HG02981 (cell line): ENCODE measurements around the gene LRRFIP2.
"Not testable (repeated sequence)": the region's sequence is repeated elsewhere in the genome, so short reads cannot be mapped to it uniquely, and the experiment has no call there.

Experiments used
- ATAC-seq: cut with Tn5 transposase; IDR thresholded peaks from one replicate; pipeline ENCODE4 v1.9.1; 2021; ENCODE audit warnings: mild to moderate bottlenecking, moderate library complexity; ENCODE audit not compliant: unreplicated experiment

LRRFIP2 gene

DNA sequence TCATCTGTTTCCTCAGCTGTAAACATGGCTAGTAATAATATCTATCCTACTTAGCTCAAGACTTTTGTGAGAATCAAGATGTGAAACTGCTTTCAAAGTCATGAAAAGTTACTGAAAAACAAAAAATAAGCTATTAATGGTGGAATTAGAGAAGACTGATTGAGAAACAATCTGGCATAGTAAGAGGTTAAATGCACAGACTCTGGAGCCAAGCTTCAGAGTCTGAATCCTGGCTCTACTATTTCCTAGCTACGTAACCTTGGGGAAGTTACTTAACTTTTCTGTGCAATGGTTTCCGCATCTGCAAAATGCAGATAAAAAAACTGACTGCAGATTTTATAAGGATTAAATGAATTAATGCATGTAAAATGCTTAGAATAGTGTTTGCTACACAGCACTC, 28.8 kb downstream of the LRRFIP2 start:
- ATAC-seq, result no peak

DNA sequence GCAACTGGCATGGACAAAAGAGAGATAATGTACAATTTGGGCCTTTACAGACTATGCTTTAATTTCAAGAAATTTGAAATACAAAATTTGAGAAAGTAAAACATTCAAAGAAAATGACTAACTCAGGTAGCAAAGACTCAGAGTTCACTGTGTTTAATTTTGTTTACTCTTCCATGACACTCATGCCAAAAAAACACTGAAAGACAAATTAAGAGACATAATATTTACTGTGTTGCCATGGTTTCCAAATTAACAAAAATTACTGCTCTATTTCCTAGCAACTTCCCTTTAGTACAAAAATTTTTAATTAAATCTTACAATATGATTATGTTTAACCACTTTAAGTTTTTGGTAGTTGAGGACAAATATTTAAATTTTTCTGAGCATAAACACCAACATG, 29.6 kb downstream of the LRRFIP2 start:
- ATAC-seq, result no peak

DNA sequence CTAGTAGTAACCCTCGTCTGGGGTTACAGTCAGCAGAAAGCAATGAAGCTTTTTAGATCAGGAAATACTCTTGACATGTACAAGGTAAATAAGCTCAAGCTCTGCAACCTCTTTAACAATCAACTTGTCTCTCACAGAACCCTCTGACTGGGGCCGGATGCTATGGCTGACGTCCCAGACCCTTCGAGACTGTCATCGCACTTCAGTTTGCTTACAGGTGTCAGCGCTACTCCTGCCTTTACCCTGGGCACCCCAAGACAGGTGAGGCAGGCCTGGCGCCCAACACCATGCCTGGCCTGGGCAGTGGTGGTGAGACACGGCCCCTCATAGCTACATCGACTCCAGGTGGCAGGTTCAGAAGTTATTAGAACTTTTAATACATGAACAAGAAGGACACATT, 30.6 kb downstream of the LRRFIP2 start:
- no peak for ATAC-seq

DNA sequence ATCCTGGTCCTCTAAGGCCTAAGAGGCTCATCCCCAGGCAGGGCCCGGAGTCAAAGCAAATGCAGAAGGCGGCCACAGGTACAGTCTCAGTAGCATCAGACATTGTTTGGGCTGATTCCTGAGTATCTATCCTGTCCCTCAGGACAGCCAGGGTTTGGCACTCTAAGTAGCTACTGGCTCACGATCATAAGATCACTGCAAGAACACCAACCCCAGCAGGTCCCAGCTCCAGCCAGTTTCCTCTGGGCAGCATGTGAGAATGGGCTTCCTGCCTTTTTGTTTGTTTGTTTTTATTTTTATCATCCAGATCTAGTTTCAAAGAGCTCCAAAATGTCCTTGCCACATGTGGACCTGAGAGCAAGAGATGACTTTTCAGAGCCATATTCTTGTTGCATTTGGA, 32.7 kb downstream of the LRRFIP2 start:
- ATAC-seq, result no peak

DNA sequence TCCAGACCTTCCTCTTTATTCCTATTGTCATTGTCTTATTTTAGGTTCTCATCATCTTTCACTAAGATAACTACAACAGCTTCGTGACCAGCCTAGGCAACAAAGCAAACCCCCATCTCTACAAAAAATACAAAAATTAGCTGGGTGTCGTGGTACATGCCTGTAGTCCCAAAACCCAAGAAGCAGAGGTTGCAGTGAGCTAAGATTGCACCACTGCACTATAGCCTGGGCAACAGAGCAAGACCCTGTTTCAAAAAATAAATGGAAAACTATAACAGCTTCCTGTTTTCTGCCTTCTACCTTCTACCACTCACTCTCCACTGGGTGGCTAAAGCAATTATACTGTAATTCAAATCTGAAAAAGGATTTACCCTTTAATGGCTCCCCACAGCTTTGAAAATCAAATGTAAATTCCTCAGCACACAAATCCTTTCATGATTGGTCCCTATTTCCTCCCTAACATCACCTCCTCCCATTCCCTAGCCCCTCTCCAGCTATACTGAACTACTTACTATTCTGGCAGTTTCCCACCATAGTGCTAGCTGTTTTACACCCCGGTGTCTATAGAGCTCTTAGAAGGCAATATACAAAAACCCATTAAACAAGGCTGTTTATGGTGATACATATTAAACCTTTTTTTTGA, 33.4 kb downstream of the LRRFIP2 start:
- no peak for ATAC-seq

DNA sequence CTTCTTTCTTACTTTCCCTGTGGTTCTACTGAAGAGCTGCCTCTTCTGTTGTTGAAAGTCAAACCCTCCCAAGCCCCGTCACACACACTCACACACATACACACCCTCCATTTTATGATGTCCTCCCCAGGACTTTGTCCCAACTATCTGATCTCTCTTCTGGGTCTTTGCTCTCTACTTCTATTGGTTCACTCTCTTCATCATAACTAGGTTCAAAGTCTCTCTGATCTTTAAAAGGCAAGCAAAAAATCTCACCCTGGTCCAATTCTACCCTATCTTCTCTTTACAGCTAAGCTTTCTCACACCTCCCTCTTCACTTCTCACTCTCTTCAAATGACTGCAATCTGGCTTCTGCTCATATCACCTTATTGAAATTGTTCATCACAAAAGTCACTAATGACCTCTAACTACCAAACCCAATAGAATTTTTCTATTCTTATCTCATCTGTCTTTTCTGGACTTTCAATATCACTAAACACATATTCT, 34.8 kb downstream of the LRRFIP2 start:
- no peak for ATAC-seq

DNA sequence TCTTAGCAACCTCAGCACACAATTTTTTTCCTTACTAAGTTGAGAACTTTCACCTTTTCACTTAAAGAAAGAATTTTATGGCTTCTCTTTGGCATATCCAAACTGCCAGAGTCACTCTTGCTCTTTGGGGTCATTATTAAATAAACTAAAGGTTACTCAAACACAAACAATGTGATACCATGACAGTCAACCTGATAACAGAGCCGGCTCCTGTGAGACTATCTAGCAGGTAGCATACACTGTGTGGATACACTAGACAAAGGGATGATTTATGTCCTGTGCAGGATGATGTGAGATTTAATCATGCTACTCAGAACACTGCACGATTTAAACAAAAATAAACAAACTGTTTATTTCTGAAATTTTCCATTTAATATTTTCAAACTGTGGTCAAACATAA, 35.6 kb downstream of the LRRFIP2 start:
- ATAC-seq, result no peak

DNA sequence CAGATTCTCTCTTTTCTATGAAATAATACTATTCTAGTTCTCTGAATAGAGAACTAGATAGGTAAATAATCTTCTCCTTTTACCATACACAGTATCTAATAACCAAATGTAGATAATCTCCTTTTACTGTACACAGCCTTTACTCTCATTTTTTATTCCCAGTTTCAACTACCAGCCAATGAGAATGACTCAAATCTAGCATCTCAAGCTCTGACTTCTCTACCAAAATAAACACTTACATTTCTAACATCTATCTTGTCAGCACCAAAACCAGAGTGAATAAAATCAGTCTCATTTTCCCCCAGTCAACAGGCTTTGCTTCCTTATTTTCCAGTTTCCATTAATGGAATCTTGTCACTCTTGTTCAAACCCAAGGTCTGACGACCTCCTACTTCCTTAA, 36.9 kb downstream of the LRRFIP2 start:
- no peak for ATAC-seq

DNA sequence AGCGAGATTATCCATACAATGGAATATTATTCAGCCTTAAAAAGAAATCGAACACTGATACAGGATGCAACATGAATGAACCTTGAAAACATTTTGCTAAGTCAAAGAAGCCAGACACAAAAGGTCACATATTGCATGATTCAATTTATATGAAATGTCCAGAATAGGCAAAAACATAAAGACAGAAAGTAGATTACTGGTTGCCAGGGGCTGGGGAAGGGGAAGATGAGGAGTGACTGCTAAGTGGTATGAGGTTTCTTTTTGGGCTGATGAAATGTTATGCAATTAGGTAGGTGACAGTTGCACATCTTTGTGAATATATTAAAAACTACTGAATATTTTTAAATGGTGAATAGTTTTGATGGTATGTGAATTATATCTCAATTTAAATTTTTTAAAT, 38.3 kb downstream of the LRRFIP2 start:
- ATAC-seq, result no peak

DNA sequence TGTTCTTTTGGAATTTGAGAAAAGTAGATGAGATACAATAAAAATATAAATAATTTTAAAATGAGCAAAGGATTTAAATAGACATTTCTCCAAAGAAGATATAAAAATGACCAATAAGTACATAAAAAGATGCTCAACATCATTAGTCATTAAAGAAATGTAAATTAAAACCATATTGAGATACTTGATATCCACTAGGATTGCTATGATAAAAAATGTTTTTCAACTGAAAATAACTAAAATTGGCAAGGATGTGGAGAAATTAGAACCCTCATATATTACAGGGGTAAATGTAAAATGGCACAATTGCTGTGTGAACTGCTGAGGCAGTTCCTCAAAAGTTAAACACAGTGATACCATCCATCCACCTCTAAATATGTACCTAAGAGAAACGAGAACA, 38.8 kb downstream of the LRRFIP2 start:
- ATAC-seq, result no peak

DNA sequence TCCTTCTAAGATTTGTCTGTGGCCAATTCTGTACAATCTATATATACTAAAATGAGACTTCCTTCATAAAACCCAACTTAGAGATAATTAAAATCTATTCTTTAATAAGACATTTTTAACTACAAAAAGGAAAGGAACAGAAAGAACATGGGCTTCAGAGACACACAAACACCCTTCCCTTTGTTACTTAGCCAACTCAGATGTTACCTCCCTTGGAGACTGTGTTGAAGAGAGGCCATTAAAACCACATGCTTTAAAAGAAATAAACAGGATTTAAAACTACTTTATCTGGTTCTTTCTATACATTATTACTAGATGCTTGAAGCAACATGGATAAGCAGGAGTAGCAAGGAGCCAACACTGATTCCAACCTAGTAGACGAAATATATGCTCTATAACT, 42.0 kb downstream of the LRRFIP2 start:
- no peak for ATAC-seq

DNA sequence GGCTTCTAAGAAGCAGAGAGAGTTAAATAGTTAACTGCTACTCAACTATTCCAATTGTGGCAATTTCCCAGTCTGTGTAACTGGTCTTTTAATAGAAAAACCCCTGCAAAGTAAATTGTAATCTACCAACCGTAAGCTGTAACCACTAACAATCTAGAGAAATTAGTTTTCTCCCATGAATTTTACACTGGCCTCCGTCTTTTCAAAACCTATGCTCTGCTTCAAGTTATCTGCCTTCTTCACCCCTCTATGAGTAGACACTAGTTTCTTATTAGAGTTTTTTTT, 42.6 kb downstream of the LRRFIP2 start:
- no peak for ATAC-seq

DNA sequence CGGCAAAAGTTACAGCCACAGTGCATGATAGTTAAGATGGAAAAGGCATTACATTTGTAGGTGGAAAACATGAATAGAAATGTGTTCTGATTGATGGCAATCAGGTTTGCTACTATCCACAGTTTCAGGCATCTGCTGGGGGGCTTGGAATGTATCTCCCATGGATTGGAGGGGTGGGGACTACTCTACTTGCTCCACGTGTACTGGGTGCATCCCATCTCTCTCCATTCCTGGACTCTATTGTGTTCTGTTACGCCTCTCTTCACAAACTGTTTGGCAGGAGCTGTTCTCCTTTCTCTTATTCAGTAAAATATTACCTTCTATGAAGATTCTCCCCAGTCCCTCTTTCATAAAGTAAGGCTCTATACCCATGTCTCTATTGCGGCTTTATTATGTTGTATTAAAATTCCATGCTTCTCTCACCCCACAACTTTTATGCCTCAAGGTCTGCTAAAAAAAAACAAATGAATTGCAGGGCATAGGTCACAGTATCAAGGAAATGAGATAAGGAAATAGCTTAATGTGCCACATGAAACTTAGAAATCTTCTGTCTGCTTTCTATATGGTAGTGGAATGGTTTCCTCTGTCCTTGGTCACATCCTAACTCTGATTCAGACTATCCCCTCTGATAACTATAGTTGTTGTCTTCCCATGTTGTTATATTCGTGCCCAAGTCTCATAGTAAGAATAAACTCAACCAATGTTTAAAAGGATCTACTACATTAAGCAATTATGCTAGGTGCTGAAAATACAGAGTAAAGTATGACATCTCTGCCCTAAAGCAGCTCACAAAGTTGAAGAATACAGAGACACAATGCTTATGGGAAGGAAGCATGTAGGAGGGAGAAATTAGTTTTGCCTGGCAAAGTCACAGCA, 43.2 kb downstream of the LRRFIP2 start:
- ATAC-seq, result no peak

DNA sequence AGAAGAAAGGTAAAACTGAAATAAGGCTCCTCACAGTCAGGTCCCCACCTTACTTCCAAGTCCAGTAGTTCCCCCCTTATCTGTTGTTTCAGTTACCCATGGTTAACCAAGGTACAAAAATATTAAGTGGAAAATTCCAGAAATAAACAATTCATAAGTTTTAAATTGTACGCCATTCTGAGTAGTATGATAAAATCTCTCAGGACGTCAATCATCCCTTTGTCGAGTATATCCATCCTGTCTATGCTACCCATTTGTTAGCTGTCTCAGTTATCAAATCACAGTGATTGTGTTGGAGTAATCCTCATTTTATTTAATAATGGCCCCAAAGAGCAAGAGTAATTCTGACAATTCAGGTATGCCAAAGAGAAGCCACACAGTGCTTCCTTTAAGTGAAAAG, 43.9 kb downstream of the LRRFIP2 start:
- ATAC-seq, result no peak

DNA sequence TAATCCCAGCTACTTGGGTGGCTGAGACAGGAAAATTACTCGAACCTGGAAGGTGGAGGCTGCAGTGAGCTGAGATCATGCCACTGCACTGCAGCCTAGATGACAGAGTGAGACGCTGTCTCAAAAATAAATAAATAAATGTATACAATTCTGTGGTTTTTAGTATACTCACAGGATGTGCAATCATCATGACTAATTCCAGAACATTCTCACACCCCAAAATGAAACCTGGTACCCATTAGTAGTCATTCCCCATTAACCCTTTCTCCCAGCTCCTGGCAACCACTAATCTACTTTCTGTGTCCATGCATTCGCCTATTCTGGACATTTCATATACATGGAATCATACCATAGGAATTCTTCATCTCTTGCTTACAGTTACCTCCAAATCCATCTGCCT, 44.5 kb downstream of the LRRFIP2 start:
- ATAC-seq, result peak; percentile 67

DNA sequence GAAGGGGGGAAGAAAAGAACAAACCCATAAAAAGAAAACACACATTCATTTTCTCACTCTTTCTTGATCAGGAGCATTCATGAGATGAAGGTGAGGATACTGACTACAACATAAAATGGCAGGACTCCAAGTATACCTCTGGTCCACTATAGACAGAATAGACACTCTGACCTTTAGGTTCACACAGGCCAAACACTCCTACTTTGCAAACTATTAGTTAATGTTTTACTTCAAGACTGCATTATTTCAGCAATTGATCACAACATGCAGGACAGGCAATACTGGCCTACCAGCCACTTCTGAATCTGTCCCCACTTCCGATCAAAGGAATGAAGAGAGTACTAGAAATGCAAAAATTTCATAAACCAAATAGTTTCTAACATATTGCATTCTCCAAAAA, 47.0 kb downstream of the LRRFIP2 start:
- ATAC-seq, result no peak

DNA sequence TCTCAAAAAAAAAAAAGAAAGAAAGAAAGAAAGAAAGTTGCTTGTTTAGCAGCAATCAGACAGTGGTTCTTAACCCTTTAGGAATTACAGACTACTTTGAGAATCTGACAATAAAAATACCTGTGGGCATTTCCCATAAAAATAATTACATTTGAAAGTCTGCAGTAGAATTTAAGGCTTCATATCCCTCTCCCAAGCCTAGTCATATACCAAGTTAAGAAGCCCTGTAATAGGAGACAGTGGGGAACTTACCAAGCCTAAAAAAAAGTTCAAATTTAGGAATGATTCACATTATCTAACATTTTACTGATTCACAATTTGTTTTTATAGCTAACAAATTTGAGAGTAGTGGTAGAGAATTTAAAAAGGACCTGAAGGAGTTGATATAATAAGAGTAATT, 47.5 kb downstream of the LRRFIP2 start:
- ATAC-seq, result no peak

DNA sequence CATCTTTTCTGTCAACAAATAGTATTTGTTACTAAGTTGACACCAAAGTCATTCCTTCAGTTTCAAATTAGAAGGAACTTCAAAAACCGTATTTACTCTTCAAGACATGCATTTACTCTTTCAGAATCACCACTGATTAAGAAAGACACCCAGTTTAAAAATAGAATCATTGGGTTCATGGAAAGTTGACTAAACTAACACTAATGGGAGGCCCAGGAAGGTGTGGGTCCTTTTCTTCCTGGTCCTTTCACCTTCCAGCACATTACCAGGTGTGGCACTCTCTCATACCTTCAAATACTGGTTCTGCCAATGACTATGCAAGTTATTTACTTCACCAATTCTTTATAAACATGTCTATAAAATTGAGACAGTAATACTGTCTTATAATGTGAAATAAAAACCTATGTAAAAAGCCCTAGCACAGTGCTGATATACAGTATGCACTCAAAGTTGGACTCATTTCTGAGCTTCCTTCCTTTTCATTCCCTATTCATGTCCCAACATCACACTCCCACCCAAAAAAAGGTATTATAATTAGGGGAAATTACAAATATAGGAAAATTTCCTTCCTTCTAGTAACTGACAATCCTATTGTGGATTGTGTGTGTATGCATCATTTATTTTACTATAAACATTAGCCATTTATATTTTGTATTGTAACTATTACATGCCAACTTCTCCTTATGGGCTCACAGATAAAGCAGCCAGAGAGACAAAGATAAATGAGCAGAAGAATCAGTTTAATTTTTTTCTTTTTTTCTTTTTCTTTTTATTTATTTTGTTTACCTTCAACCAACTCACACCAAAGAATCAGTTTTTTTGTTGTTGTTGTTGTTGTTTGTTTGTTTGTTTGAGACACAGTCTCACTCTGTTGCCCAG, 48.9 kb downstream of the LRRFIP2 start:
- no peak for ATAC-seq

DNA sequence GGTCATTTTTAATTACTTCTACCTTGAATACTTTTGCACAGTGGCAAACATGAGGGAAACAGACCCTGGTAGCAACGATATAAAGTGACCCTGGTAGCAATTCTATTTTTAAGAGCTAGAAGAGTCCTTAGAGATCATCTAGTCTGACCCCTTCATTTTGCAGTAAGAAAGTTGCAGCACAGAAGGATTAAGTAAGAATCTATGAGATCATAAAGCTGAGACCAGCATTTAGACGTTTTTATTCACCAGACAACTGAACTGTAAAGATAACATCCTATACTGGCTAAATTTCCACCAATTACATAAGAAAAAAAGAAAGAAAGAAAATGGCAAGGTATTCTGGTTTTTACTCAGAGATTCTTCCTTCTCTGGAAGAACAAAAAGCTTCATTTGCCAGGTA, 49.9 kb downstream of the LRRFIP2 start:
- no peak for ATAC-seq

DNA sequence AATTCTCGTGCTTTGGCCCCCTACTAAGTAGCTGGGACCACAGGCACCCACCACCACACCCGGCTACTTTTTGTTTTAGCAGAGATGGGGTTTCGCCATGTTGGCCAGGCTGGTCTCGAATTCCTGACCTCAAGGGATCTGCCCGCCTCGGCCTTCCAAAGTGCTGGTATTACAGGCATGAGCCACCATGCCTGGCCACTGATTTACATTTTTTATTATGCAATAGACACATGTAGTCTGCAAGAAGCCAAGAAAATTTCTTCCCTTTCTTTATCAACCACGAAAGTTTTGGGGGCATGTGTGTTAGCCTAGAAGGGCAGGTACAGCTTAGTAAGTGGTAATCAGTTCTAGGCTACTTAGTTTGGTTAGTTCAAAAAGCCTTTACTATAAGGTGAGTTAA, 51.1 kb downstream of the LRRFIP2 start:
- ATAC-seq, result no peak

DNA sequence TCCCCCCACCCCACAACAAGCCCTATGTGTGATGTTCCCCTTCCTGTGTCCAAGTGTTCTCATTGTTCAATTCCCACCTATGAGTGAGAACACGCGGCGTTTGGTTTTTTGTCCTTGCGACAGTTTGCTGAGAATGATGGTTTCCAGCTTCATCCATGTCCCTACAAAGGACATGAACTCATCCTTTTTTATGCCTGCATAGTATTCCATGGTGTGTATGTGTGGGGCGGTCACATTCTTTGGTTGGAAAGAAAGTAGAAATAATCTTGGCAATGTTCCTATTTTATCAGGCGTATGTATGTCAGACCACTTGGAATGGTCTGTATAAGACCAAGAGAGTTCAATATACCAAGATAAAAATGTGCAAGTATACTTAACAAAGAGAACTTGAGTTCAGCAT, 52.3 kb downstream of the LRRFIP2 start:
- not testable (repeated sequence) for ATAC-seq

DNA sequence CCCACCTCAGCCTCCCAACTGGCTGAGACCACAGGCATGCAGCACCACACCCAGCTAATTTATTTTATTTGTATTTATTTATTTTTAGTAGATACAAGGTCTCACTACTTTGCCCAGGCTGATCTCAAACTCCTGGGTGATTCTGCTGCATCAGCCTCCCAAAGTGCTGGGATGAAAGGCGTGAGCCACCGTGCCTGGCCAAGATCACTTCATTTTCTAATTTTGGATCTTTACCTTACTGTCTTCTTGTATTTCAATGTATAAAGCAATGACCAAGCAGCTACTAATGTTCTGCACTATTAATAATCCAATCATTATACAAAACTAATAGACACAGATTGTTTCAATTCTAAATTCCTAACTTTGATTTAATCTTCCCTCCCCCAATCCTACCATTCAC, 56.2 kb downstream of the LRRFIP2 start:
- ATAC-seq, result no peak
